Thymus (tissue), 11 donors: ENCODE results near the gene PIGR. TPM values are rescaled to one million over a fixed set of nuclear protein-coding genes. Genes with fewer than 3 reads are reported as not detected.
"Not testable (repeated sequence)": the region's sequence is repeated elsewhere in the genome, so short reads cannot be mapped to it uniquely, and the experiment has no call there.

Experiments
- DNase-seq, 9 donors: peaks; one replicate each; pipeline ENCODE4 v3.0.0-alpha.2; 2013; ENCODE audit warnings: low spot score in 9 of 9, low read depth in 6 of 9, missing footprints in 1 of 9
- H3K27ac ChIP-seq, 2 donors: one replicate each; pipeline ENCODE4 v1.5.1; 2013; ENCODE audit warnings: control low read depth in 1 of 2, low read depth in 1 of 2, low read length in 1 of 2, mild to moderate bottlenecking in 1 of 2, moderate library complexity in 1 of 2
- H3K27me3 ChIP-seq, 2 donors: one replicate each; pipeline ENCODE4 v1.5.1; 2013; ENCODE audit warnings: low read length in 1 of 2; ENCODE audit not compliant: control insufficient read depth in 2 of 2, insufficient read depth in 1 of 2
- H3K36me3 ChIP-seq, 2 donors: one replicate each; pipeline ENCODE4 v1.5.1; 2013; ENCODE audit warnings: low read length in 1 of 2, mild to moderate bottlenecking in 1 of 2, moderate library complexity in 1 of 2; ENCODE audit not compliant: control insufficient read depth in 2 of 2, insufficient read depth in 2 of 2
- H3K4me1 ChIP-seq, 2 donors: one replicate each; pipeline ENCODE4 v1.5.1; 2013; ENCODE audit warnings: low read length in 2 of 2; ENCODE audit not compliant: control insufficient read depth in 2 of 2, insufficient read depth in 2 of 2
- H3K4me3 ChIP-seq, 2 donors: one replicate each; pipeline ENCODE4 v1.5.1; 2013; ENCODE audit warnings: low read length in 2 of 2, control low read depth in 1 of 2, mild to moderate bottlenecking in 1 of 2
- H3K9me3 ChIP-seq, 2 donors: one replicate each; pipeline ENCODE4 v1.5.1; 2013; ENCODE audit warnings: low read length in 1 of 2, mild to moderate bottlenecking in 1 of 2; ENCODE audit not compliant: control insufficient read depth in 2 of 2, insufficient read depth in 1 of 2
- WGBS: extraction: QIAGEN DNeasy Blood & Tissue Kit; methylation state at CpG from one replicate; pipeline ENCODE4 v1.1.7; 2013; 5-methylcytosine and 5-hydroxymethylcytosine counted together
- polyA plus RNA-seq: library from polyadenylated mRNA; stranded (reverse); fragments of 200-250 nt; gene quantifications from one replicate; pipeline ENCODE4 v1.2.3, GENCODE V29; 2013
- total RNA-seq: library from RNA; stranded (reverse); fragments of 120-200 nt; gene quantifications from one replicate; pipeline ENCODE4 v1.2.4, GENCODE V29; 2013
- donor health status: healthy.

The PIGR gene
- total and polyA plus RNA-seq, 2 donors = 0.24 to 1.1 TPM

GRCh38 chr1:206930210-206930798 is 16.0 kb downstream of the PIGR start:
- no peak for DNase-seq
- H3K36me3 ChIP-seq = no peaks in the 10 kb centered on the region
- no peaks in the 10 kb centered on the region for H3K27me3 ChIP-seq
- 64% methylated on average over 17 of the region's 17 CpGs for WGBS
- no peaks in the 10 kb centered on the region for H3K9me3 ChIP-seq
- H3K27ac ChIP-seq = no peak overlapping the region
- H3K4me1 ChIP-seq = peaks cover 0 to 16% of the 10 kb centered on the region in 2 donors
- H3K4me3 ChIP-seq = no peak overlapping the region

GRCh38 chr1:206929524-206929923 is 16.7 kb downstream of the PIGR start:
- Histone ChIP-seq H3K36me3 (no peaks in the 10 kb centered on the region), H3K27ac (no peak overlapping the region), H3K4me1 (peaks cover 6 to 24% of the 10 kb centered on the region in 2 donors), H3K27me3 (no peaks in the 10 kb centered on the region), H3K4me3 (no peak overlapping the region), H3K9me3 (no peaks in the 10 kb centered on the region)
- DNase-seq = no peak
- WGBS = 96% methylated on average over 6 of the region's 6 CpGs

GRCh38 chr1:206926286-206926685 is 20.0 kb downstream of the PIGR start:
- DNase-seq = no peak
- no peak overlapping the region for H3K27ac ChIP-seq
- WGBS = 99% methylated on average over 2 of the region's 2 CpGs

GRCh38 chr1:206925106-206925736 is 21.0 kb downstream of the PIGR start:
- WGBS = 67% methylated on average over 11 of the region's 11 CpGs

More at GRCh38 chr1:206926286-206926685, 20.0 kb downstream of the PIGR start:
- Histone ChIP-seq H3K4me3 (no peak overlapping the region), H3K36me3 (no peaks in the 10 kb centered on the region), H3K27me3 (no peaks in the 10 kb centered on the region), H3K4me1 (peaks cover 30 to 57% of the 10 kb centered on the region in 2 donors), H3K9me3 (peaks cover 0 to 7% of the 10 kb centered on the region in 2 donors)

GRCh38 chr1:206924592-206925105 is 21.6 kb downstream of the PIGR start:
- WGBS = 89% methylated on average over 8 of the region's 8 CpGs
- peaks cover 0 to 7% of the 10 kb centered on the region in 2 donors for H3K9me3 ChIP-seq
- H3K27ac ChIP-seq = peak overlapping the region; percentile 99
- no peak for DNase-seq
- no peak overlapping the region for H3K4me3 ChIP-seq
- H3K4me1 ChIP-seq = peaks cover 33 to 52% of the 10 kb centered on the region in 2 donors
- no peaks in the 10 kb centered on the region for H3K36me3 ChIP-seq
- no peaks in the 10 kb centered on the region for H3K27me3 ChIP-seq

More at GRCh38 chr1:206925106-206925736, 21.0 kb downstream of the PIGR start:
- H3K9me3 ChIP-seq = peaks cover 0 to 7% of the 10 kb centered on the region in 2 donors
- DNase-seq = peak in 3 of 9 donors; percentile 49 to 79 (median 58)
- H3K36me3 ChIP-seq = no peaks in the 10 kb centered on the region
- H3K4me1 ChIP-seq = peaks cover 33 to 55% of the 10 kb centered on the region in 2 donors
- no peaks in the 10 kb centered on the region for H3K27me3 ChIP-seq
- H3K27ac ChIP-seq = peak overlapping the region; percentile 99
- H3K4me3 ChIP-seq = no peak overlapping the region

- H3K27ac ChIP-seq = peak overlapping the region; percentile 99
- H3K4me1 ChIP-seq = peaks cover 33 to 58% of the 10 kb centered on the region in 2 donors
- H3K4me3 ChIP-seq = peak overlapping the region in 1 of 2 donors; percentile 20
Observed at GRCh38 chr1:206923961-206924557, 22.2 kb downstream of the PIGR start.

GRCh38 chr1:206923009-206923960 is 23.0 kb downstream of the PIGR start:
- peak; percentile 75 to 97 (median 89) for DNase-seq
- Histone ChIP-seq H3K27ac (peak overlapping the region; percentile 99), H3K4me1 (peaks cover 38 to 65% of the 10 kb centered on the region in 2 donors), H3K27me3 (no peaks in the 10 kb centered on the region), H3K4me3 (peak overlapping the region; percentile 60 to 61), H3K9me3 (peaks cover 0 to 7% of the 10 kb centered on the region in 2 donors), H3K36me3 (no peaks in the 10 kb centered on the region)
- 34% methylated on average over 12 of the region's 12 CpGs for WGBS

More at GRCh38 chr1:206923961-206924557, 22.2 kb downstream of the PIGR start:
- DNase-seq = peak in 2 of 9 donors; percentile 31 to 47
- H3K27me3 ChIP-seq, H3K36me3 ChIP-seq, H3K9me3 ChIP-seq: not testable (repeated sequence)
- 98% methylated on average over 4 of the region's 4 CpGs for WGBS

- DNase-seq = peak in 1 of 9 donors; percentile 30
- Histone ChIP-seq H3K4me1 (peaks cover 41 to 73% of the 10 kb centered on the region in 2 donors), H3K9me3 (peaks cover 0 to 7% of the 10 kb centered on the region in 2 donors), H3K4me3 (peak overlapping the region; percentile 60 to 61), H3K27ac (peak overlapping the region; percentile 99), H3K36me3 (no peaks in the 10 kb centered on the region), H3K27me3 (no peaks in the 10 kb centered on the region)
- 39% methylated on average over 1 of the region's 1 CpG for WGBS
Observed at GRCh38 chr1:206922524-206922923, 23.7 kb downstream of the PIGR start.
